Measurements from ENCODE around the gene SNAP47. TPM values are rescaled to one million over a fixed set of nuclear protein-coding genes. Genes with fewer than 3 reads are reported as not detected.
A peak's percentile ranks its signal among the peaks of the same experiment; 100 is the strongest.

SNAP47 gene
- total and polyA plus RNA-seq, 9 of the 15 experiments (the other 6 are each of a cell fraction or from before 2014, with no cell fraction given): 2.5 to 41.3 (median 32.6) TPM

DNA sequence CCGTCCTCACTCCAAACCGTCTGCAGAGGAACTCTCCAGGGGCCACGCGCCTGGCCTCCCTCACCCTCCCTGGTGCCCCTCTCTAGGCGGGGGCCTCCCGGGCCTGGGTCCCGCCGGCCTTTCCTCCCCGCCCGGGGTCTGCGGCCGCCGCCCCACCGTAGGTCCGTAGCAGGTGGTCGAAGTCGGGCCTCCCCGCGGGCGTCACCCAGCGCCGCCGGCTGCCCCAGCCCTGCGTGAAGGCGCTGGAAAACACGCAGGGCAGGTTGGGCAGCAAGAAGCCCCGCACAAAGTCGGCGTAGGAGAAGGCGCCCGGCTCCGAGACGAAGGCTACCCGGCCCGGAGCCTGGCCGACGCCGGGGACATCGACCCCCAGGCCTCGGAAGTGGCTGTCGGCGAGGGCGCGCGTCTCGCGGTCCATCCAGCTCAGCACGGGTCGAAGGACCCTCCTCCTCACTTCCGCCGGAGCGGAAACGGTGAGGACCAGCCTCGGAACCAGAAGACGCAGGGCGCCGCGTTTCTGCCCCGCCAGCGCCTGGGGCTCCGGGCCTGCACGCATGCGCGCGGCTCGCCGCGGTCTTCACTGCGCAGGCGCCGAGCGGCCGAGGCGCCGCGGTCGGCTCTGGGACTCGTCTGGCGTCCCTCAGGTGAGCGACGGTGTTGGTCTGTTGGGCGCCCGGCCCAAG is at the start of gene SNAP47, which contains the start of gene JMJD4 (continued):
- TF ChIP-seq MXD1 (CRISPR knock-in tag; IDR thresholded peaks at IDR 0.05; ENCODE audit: borderline replicate concordance, poor library complexity, severe bottlenecking) (no peak), SMAD2 (IDR thresholded peaks at IDR 0.05; ENCODE audit: low read depth, low read length) (no peak), ZNF717 (CRISPR knock-in tag; IDR thresholded peaks at IDR 0.05) (no peak), ZNF589 (CRISPR knock-in tag; IDR thresholded peaks at IDR 0.05; ENCODE audit: low read depth) (no peak), SMAD4 (CRISPR knock-in tag; conservative IDR thresholded peaks at IDR 0.05) (peak; percentile 77), CREB3L1 (IDR thresholded peaks at IDR 0.05; ENCODE audit: borderline replicate concordance, low read depth) (peak; percentile 89; the same call in 1 of the 2 replicates), CBX1 (IDR thresholded peaks at IDR 0.05; ENCODE audit: low read depth) (0 out of 2 replicates have a peak, but pooled peaks have one; percentile 42), HDAC1 (IDR thresholded peaks at IDR 0.05) (peak in 1 of 2 experiments; percentile 88; a peak in 2 of 4 replicates), ATF3 (IDR thresholded peaks at IDR 0.05) (no peak), ATF3 (CRISPR knock-in tag; conservative IDR thresholded peaks at IDR 0.05) (0 out of 2 replicates have a peak, but pooled peaks have one; percentile 23), MAZ (CRISPR knock-in tag; conservative IDR thresholded peaks at IDR 0.05 in 1 of 2, IDR thresholded peaks at IDR 0.05 in 1 of 2) (peak; percentile 87 to 95; a peak in 3 of 4 replicates), POLR2B (IDR thresholded peaks at IDR 0.05; ENCODE audit: low read depth, partially characterized antibody) (peak; percentile 93), ZC3H4 (CRISPR knock-in tag; IDR thresholded peaks at IDR 0.05; ENCODE audit: borderline replicate concordance) (no peak), KLF1 (tag; IDR thresholded peaks at IDR 0.05) (peak; percentile 36; the same call in 1 of the 2 replicates), HMGN3 (IDR thresholded peaks at IDR 0.05; ENCODE audit: borderline replicate concordance, extremely low read depth, insufficient read length, low read depth, low read length) (peak; percentile 97), KAT7 (CRISPR knock-in tag; IDR thresholded peaks at IDR 0.05; ENCODE audit: borderline replicate concordance) (0 out of 2 replicates have a peak, but pooled peaks have one; percentile 63), PHF21A (IDR thresholded peaks at IDR 0.05; ENCODE audit: borderline replicate concordance, low read depth) (peak; percentile 81), LCOR (CRISPR knock-in tag; IDR thresholded peaks at IDR 0.05) (no peak), EP300 (IDR thresholded peaks at IDR 0.05; ENCODE audit: low read length) (peak; percentile 53; the same call in 1 of the 2 replicates), ZNF766 (CRISPR knock-in tag; conservative IDR thresholded peaks at IDR 0.05) (0 out of 2 replicates have a peak, but pooled peaks have one; percentile 54), CXXC5 (CRISPR knock-in tag; IDR thresholded peaks at IDR 0.05) (peak; percentile 95)
- TF ChIP-seq, protein P1, sequence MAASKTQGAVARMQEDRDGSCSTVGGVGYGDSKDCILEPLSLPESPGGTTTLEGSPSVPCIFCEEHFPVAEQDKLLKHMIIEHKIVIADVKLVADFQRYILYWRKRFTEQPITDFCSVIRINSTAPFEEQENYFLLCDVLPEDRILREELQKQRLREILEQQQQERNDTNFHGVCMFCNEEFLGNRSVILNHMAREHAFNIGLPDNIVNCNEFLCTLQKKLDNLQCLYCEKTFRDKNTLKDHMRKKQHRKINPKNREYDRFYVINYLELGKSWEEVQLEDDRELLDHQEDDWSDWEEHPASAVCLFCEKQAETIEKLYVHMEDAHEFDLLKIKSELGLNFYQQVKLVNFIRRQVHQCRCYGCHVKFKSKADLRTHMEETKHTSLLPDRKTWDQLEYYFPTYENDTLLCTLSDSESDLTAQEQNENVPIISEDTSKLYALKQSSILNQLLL (CRISPR knock-in tag; IDR thresholded peaks at IDR 0.05; ENCODE audit: borderline replicate concordance): no peak
